Fibroblast of mammary gland (primary cell): Measurements from ENCODE around the gene GRIK3.
"Not testable (repeated sequence)": the region's sequence is repeated elsewhere in the genome, so short reads cannot be mapped to it uniquely, and the experiment has no call there.

Source experiments
- DNase-seq: peaks from one replicate; pipeline ENCODE4 v3.0.0-alpha.2; 2010; ENCODE audit warnings: low read depth
- H3K4me3 ChIP-seq: 2 replicates; pipeline ENCODE4 v1.5.1; 2011; ENCODE audit warnings: low read depth, mild to moderate bottlenecking, low read length, moderate library complexity; ENCODE audit not compliant: control insufficient read depth
- TF ChIP-seq, protein P1 (sequence below): conservative IDR thresholded peaks from 2 replicates; pipeline ENCODE4 v1.5.1; 2011; ENCODE audit warnings: low read depth, low read length, inconsistent platforms; ENCODE audit not compliant: control insufficient read depth, insufficient read depth

Gene GRIK3

DNA sequence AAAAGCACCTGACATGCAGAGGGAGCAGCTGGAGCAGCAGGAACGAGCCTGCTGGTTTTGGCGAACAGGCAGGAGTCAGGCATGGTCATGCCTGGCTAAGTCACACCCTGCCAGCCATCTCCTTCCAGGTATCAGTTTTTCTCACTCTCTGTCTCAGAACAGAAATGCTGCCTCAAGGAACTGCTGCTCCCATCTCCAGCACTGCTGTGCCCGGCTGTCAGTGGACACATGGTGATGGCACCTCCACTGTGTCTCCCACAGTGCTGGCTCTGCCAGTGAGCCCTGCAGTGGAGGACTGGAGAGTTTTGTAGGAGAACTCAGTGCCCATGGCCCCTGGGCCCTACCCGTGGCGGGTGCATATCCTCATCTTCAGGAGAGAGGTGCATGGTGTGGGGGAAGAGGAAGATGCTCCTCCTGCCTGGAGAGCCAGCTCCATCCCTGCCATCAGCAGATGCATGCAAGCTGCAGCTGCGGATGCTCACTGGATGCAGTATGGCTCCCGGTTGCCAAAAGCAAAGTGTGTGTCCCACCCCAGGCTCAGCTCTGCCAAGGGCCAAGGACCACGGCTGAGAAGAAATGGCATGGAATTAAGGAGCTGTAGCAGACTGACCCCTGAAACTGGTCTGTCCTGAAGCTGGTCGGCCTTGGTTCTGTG is 114.7 kb downstream of the GRIK3 start:
- TF ChIP-seq, protein P1, sequence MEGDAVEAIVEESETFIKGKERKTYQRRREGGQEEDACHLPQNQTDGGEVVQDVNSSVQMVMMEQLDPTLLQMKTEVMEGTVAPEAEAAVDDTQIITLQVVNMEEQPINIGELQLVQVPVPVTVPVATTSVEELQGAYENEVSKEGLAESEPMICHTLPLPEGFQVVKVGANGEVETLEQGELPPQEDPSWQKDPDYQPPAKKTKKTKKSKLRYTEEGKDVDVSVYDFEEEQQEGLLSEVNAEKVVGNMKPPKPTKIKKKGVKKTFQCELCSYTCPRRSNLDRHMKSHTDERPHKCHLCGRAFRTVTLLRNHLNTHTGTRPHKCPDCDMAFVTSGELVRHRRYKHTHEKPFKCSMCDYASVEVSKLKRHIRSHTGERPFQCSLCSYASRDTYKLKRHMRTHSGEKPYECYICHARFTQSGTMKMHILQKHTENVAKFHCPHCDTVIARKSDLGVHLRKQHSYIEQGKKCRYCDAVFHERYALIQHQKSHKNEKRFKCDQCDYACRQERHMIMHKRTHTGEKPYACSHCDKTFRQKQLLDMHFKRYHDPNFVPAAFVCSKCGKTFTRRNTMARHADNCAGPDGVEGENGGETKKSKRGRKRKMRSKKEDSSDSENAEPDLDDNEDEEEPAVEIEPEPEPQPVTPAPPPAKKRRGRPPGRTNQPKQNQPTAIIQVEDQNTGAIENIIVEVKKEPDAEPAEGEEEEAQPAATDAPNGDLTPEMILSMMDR: no peak

DNA sequence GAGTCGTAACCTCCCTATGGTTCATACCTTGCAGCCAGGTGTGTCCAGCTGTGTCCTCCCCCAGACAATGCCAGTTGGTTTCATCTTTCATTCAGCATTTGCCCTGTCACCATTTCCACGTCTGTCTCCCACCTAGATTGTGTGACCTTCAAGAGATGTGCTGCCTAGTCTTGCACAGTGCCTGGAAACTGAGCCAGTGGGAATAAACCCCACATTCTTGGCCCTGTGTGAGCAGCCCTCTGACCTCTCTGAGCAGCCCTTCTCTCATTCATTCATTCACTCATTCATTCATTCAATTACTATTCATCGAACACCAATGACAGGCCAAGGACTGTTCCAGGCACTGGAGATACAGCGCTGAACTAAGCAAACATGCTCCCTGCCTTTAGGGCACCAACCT is 115.7 kb downstream of the GRIK3 start:
- no peak for DNase-seq
- no peak overlapping the region for H3K4me3 ChIP-seq
- TF ChIP-seq, protein P1: no peak

More for the DNA sequence above, 114.7 kb downstream of the GRIK3 start:
- DNase-seq: no peak
- H3K4me3 ChIP-seq: no peak overlapping the region

DNA sequence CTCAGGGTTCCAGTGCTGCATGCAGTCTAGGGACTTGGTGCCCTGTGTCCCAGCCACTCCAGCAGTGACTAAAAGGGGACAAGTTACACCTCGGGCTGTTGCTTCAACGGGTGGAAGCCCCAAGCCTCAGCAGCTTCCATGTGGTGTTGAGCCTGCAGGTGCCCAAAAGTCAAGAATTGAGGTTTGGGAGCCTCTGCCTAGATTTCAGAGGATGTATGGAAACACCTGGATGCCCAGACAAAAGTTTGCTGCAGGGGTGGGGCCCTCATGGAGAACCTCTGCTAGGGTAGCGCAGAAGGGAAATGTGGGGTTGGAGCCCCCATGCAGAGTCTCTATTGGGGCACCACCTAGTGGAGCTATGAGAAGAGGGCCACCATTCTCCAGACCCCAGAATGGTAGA is 117.8 kb downstream of the GRIK3 start:
- not testable (repeated sequence) for H3K4me3 ChIP-seq, DNase-seq

DNA sequence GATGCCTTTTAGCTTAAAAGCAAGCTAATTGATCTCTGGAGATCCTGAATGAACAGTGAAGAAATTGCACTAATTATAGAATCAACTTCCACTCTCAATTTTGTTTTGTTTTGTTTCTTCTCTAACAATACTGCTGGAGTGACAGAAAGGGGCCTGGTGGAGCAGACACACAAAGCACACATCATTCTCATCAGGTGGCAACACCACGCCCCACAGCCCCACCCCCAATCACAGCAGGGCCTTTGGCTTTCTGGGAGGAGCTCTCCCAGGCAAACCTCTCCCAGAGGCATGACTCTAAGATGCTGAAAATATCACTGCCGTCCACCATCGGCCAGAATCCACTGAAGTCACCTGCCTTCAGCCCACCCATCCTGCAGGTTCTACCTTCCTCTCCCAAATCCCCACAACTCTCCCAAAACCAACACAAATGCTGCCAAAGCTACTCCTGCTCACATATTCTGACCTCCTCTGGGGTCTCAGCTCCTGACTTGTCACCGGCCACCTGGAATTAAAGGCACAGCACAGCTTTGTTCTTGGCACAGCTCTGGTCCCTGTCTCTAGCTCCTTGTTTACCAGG is 120.7 kb downstream of the GRIK3 start:
- TF ChIP-seq, protein P1: no peak
- no peak overlapping the region for H3K4me3 ChIP-seq
- DNase-seq: no peak

DNA sequence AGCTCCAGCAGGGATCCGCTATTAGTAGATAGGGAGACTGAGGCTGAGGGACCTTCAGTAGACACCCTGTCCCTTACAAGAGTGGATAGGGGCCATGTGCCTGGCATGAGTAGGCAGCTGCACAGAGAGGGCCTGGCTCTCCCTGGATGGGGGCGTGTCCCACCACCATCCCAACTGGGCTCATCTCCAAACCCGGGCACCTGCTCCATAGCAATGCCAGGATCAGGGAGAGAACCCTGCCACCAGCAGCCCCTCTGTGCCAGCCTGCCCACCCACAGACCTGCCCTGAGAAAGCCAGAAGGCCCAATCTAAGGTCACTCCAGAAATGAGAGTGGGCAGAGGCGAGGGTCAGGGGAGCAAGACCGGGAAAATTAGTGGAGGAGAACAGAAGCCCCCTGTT is 121.3 kb downstream of the GRIK3 start:
- TF ChIP-seq, protein P1: no peak
- no peak for DNase-seq
- no peak overlapping the region for H3K4me3 ChIP-seq

DNA sequence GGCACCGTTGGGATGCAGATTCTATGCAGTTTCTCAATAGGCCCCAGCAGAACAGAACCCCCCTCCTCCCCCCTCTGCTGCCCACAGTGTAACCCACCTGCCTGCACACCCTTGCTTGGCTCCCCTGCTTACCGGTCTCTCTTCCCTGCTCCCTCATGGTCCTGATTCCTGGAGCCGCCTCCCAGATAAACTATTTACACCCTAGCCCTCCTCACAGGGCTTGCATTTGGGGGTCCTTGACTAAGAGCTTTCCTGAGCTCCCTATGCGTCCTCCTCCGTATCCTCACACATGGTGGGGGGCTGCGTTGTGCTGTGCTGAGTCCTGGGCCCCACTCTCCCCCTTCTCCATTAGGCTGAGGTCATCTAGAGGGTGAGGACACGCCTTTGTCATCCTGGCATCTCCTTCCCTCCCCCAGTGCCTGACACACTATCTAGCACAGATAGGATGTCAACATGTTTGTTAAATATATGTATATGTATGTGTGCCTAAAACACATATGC is 121.9 kb downstream of the GRIK3 start:
- TF ChIP-seq, protein P1: no peak
- no peak for DNase-seq
- H3K4me3 ChIP-seq: no peak overlapping the region

DNA sequence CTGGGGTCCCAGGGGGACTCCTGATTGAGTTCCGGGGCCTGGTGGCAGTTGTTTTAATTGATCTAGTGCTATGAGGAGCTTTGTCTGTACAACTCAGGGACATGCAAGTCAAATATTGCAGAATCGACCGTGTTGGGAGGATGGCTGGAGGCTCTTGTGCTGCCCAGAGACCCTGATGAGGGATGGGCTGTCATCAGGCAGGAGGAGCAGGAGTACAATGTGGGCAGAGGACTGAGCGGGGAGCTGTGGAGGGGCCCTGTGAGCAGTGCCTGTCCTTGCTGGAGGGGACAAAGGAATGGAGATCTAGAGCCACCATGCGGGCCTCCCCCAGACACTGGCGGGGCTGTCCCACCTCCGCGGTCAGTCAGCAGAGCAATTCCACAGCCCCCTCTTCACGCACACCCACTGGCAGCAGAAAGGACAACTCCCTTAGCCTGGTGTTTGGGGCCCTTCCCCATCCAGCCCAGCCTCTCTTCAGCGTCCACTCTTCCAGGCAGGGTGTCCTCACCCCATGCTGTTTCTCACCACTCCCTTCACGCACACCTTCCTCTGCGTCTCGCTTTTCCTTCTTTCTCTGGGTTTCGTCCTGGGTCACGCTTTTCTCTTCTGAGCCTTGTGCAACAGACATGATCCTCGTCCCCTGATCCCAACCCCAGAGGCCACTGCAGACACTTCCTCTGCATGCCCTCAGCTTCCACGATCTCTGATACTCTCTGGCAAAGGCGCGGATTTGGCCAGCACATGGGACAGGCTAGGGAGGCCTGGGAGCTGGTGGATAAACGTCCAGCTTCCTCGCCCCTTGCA is 122.6 kb downstream of the GRIK3 start:
- no peak for DNase-seq
- TF ChIP-seq, protein P1: no peak
- no peak overlapping the region for H3K4me3 ChIP-seq
